Lung microvascular endothelial cell (primary cell): ENCODE measurements around the gene SIVA1. TPM values are rescaled to one million over a fixed set of nuclear protein-coding genes. Genes with fewer than 3 reads are reported as not detected.

Experiments
- DNase-seq, 2 donors: peaks; one replicate each; pipeline versions ENCODE4 v3.0.0 to v3.0.0-alpha.2; 2010; ENCODE audit warnings: low read depth in 2 of 2
- total RNA-seq: library from RNA; depleted of rRNA; stranded (reverse); fragments of >200 nt; gene quantifications from 2 replicates; pipeline ENCODE4 v1.2.1, GENCODE V29; 2014

Gene SIVA1
- total RNA-seq, 1 donor from 2014 or later, result 82.3 TPM

GRCh38 chr14:104806625-104807465, 53.9 kb downstream of the SIVA1 start:
- no peak for DNase-seq

- DNase-seq, result no peak
These were observed 55.5 kb downstream of the SIVA1 start for GRCh38 chr14:104808456-104808855.

Other genes starting within 250 kb of the SIVA1 start
- not detected in 2 replicates for gene C14orf180, start 173.4 kb upstream of the SIVA1 start, total RNA-seq
- gene TMEM179, start 148.4 kb upstream of the SIVA1 start, total RNA-seq, result not detected in 2 replicates
- gene INF2, start 63.5 kb upstream of the SIVA1 start, total RNA-seq, result 22.2 and 23.2 TPM in 2 replicates
- 0.87 and 1.8 TPM in 2 replicates for gene ADSS1, start 28.9 kb upstream of the SIVA1 start, total RNA-seq
- gene AKT1, start 42.6 kb downstream of the SIVA1 start, total RNA-seq, result 107 and 129 TPM in 2 replicates
- gene ZBTB42, start 48.0 kb downstream of the SIVA1 start, total RNA-seq, result 2.6 and 4.4 TPM in 2 replicates
- 2.8 and 5.0 TPM in 2 replicates for gene CEP170B, start 112.1 kb downstream of the SIVA1 start, total RNA-seq
- under 0.01 TPM in 1 of 2 replicates, not detected in the other for gene PLD4, start 171.7 kb downstream of the SIVA1 start, total RNA-seq
- gene AHNAK2, start 225.2 kb downstream of the SIVA1 start, total RNA-seq, result 6.0 and 21.8 TPM in 2 replicates
- gene CLBA1, start 232.6 kb downstream of the SIVA1 start, total RNA-seq, result 3.2 and 3.5 TPM in 2 replicates